GM12891 (cell line): Measurements from ENCODE around the gene RBM18.

Experiments
- DNase-seq: peaks from one replicate; pipeline ENCODE4 v3.0.0; 2011; ENCODE audit warnings: low spot score; ENCODE audit not compliant: insufficient read length
- FAIRE-seq: peaks from 2 replicates; lab custom pipeline; 2011; peaks lifted over from hg19 to GRCh38; lab: Jason Lieb, UNC
- PAX5 ChIP-seq: IDR thresholded peaks from 2 replicates; pipeline ENCODE4 v1.6.1; 2011; ENCODE audit warnings: low read length, moderate library complexity, mild to moderate bottlenecking; ENCODE audit not compliant: insufficient read depth, severe bottlenecking
- POLR2A ChIP-seq: IDR thresholded peaks from 2 replicates; pipeline ENCODE4 v1.6.1; 2011; ENCODE audit warnings: low read depth, low read length, control low read depth
- POLR2AphosphoS5 ChIP-seq: IDR thresholded peaks from 2 replicates; pipeline ENCODE4 v1.6.1; 2011; ENCODE audit warnings: low read depth, low read length, control low read depth
- POU2F2 ChIP-seq: IDR thresholded peaks from 2 replicates; pipeline ENCODE4 v1.6.1; 2011; ENCODE audit warnings: low read depth, mild to moderate bottlenecking, control low read depth, low read length, moderate library complexity
- SPI1 ChIP-seq: IDR thresholded peaks from 2 replicates; pipeline ENCODE4 v1.6.1; 2011; ENCODE audit warnings: low read depth, low read length, control low read depth
- TAF1 ChIP-seq: IDR thresholded peaks from 2 replicates; pipeline ENCODE4 v1.6.1; 2011; ENCODE audit warnings: low read depth, low read length, control low read depth

The RBM18 gene

GRCh38 chr9:122207096-122207495, 57.5 kb downstream of the RBM18 start:
- DNase-seq (no peak), FAIRE-seq (no peak)

GRCh38 chr9:122206118-122207046, 58.3 kb downstream of the RBM18 start:
- TF ChIP-seq POLR2AphosphoS5, result no peak
- no peak for TF ChIP-seq TAF1
- TF ChIP-seq POU2F2, result no peak
- TF ChIP-seq SPI1, result no peak
- TF ChIP-seq POLR2A, result no peak
- no peak for TF ChIP-seq PAX5
- DNase-seq (no peak), FAIRE-seq (no peak)

More at GRCh38 chr9:122207096-122207495, 57.5 kb downstream of the RBM18 start:
- no peak for TF ChIP-seq SPI1
- no peak for TF ChIP-seq PAX5
- no peak for TF ChIP-seq TAF1
- TF ChIP-seq POLR2AphosphoS5, result no peak
- TF ChIP-seq POLR2A, result no peak
- no peak for TF ChIP-seq POU2F2

GRCh38 chr9:122205176-122205575, 59.5 kb downstream of the RBM18 start:
- FAIRE-seq (no peak), DNase-seq (no peak)
- no peak for TF ChIP-seq POLR2AphosphoS5
- no peak for TF ChIP-seq POU2F2
- TF ChIP-seq SPI1, result no peak
- TF ChIP-seq PAX5, result no peak
- no peak for TF ChIP-seq TAF1
- no peak for TF ChIP-seq POLR2A

- FAIRE-seq (no peak), DNase-seq (no peak)
- TF ChIP-seq POU2F2, result no peak
- no peak for TF ChIP-seq TAF1
These were observed 60.1 kb downstream of the RBM18 start for GRCh38 chr9:122204491-122204890.

- no peak for TF ChIP-seq PAX5
- no peak for TF ChIP-seq POU2F2
- no peak for TF ChIP-seq TAF1
- no peak for TF ChIP-seq POLR2AphosphoS5
- no peak for TF ChIP-seq SPI1
- no peak for TF ChIP-seq POLR2A
- DNase-seq, result no peak
These were observed 60.6 kb downstream of the RBM18 start for GRCh38 chr9:122204055-122204454.

GRCh38 chr9:122202111-122202510, 62.5 kb downstream of the RBM18 start:
- no peak for FAIRE-seq
- TF ChIP-seq POU2F2 (no peak), TAF1 (no peak), POLR2AphosphoS5 (no peak), POLR2A (no peak)
- no peak for DNase-seq

More at GRCh38 chr9:122204055-122204454, 60.6 kb downstream of the RBM18 start:
- no peak for FAIRE-seq

- no peak for TF ChIP-seq POLR2A
- TF ChIP-seq POU2F2, result no peak
- no peak for TF ChIP-seq SPI1
- no peak for TF ChIP-seq TAF1
- TF ChIP-seq PAX5, result no peak
- TF ChIP-seq POLR2AphosphoS5, result no peak
- DNase-seq (no peak), FAIRE-seq (no peak)
These were observed 63.0 kb downstream of the RBM18 start for GRCh38 chr9:122201641-122202040.

- no peak for DNase-seq
- no peak for FAIRE-seq
These were observed 63.6 kb downstream of the RBM18 start for GRCh38 chr9:122200960-122201595.

GRCh38 chr9:122197882-122198281, 66.8 kb downstream of the RBM18 start:
- TF ChIP-seq POLR2A (no peak), TAF1 (no peak), POLR2AphosphoS5 (no peak), POU2F2 (no peak), SPI1 (no peak), PAX5 (no peak)
- DNase-seq (no peak), FAIRE-seq (no peak)

More at GRCh38 chr9:122200960-122201595, 63.6 kb downstream of the RBM18 start:
- TF ChIP-seq SPI1 (no peak), TAF1 (no peak), PAX5 (no peak), POLR2A (no peak), POU2F2 (no peak), POLR2AphosphoS5 (no peak)
